GM23338 (cell line): ENCODE results near the gene DAPK2. TPM values are rescaled to one million over a fixed set of nuclear protein-coding genes. Genes with fewer than 3 reads are reported as not detected.

Experiments used
- ATAC-seq: fragments of 200-7000 bp; cut with Tn5 transposase; 3 replicates; pipeline ENCODE4 v1.9.1; 2020
- DNase-seq: peaks from one replicate; pipeline ENCODE4 v3.0.0-alpha.2; 2015; ENCODE audit warnings: low spot score
- H2AFZ ChIP-seq: fragments of 200-600 bp; sonication (generic); 2 replicates; pipeline ENCODE4 v1.8.0; 2016; ENCODE audit warnings: antibody characterized with exemption, mild to moderate bottlenecking, moderate library complexity
- H3F3A ChIP-seq: fragments of 200-600 bp; sonication (generic); replicated peaks from 2 replicates; pipeline ENCODE4 v1.8.0; 2017; ENCODE audit warnings: antibody characterized with exemption, mixed run types, low read depth
- H3K27ac ChIP-seq: fragments of 200-600 bp; sonication (generic); 2 replicates; pipeline ENCODE4 v1.6.1; 2016; ENCODE audit warnings: low read depth
- H3K27me3 ChIP-seq: fragments of 200-600 bp; sonication (generic); 2 replicates; pipeline ENCODE4 v1.8.0; 2016; ENCODE audit warnings: mild to moderate bottlenecking, mixed run types, moderate library complexity; ENCODE audit not compliant: insufficient read depth
- H3K36me3 ChIP-seq: fragments of 200-600 bp; sonication (generic); 2 replicates; pipeline ENCODE4 v1.8.0; 2016; ENCODE audit warnings: mild to moderate bottlenecking; ENCODE audit not compliant: insufficient read depth
- H3K4me1 ChIP-seq: fragments of 200-600 bp; sonication (generic); 2 replicates; pipeline ENCODE4 v1.8.0; 2016; ENCODE audit warnings: mild to moderate bottlenecking, moderate library complexity; ENCODE audit not compliant: insufficient read depth
- H3K4me2 ChIP-seq: fragments of 200-600 bp; sonication (generic); 2 replicates; pipeline ENCODE4 v1.7.1; 2017; ENCODE audit warnings: mixed run types
- H3K4me3 ChIP-seq: fragments of 200-600 bp; sonication (generic); 2 replicates; pipeline ENCODE4 v1.6.1; 2016; ENCODE audit warnings: mixed run types
- H3K79me2 ChIP-seq: fragments of 200-600 bp; sonication (generic); replicated peaks from 2 replicates; pipeline ENCODE4 v1.8.0; 2017; ENCODE audit warnings: mild to moderate bottlenecking; ENCODE audit not compliant: insufficient read depth
- H3K9me2 ChIP-seq: fragments of 200-600 bp; sonication (generic); 2 replicates; pipeline ENCODE4 v1.8.0; 2017; ENCODE audit not compliant: insufficient read depth
- H4K20me1 ChIP-seq: fragments of 200-600 bp; sonication (generic); replicated peaks from 2 replicates; pipeline ENCODE4 v1.8.0; 2017; ENCODE audit warnings: mild to moderate bottlenecking; ENCODE audit not compliant: insufficient read depth
- H3K27ac Mint-ChIP-seq: 2 replicates; pipeline ENCODE4 v1.8.0; 2020; ENCODE audit warnings: inconsistent platforms, mild to moderate bottlenecking, moderate library complexity, mixed read lengths
- H3K27me3 Mint-ChIP-seq: 3 replicates; pipeline ENCODE4 v1.8.0; 2022; ENCODE audit warnings: low read depth, mild to moderate bottlenecking, moderate library complexity, mixed read lengths, inconsistent platforms; ENCODE audit not compliant: insufficient read depth, poor library complexity
- H3K36me3 Mint-ChIP-seq: 3 replicates; pipeline ENCODE4 v1.8.0; 2021; ENCODE audit warnings: low read depth, mild to moderate bottlenecking, inconsistent platforms, moderate library complexity, mixed read lengths
- H3K4me1 Mint-ChIP-seq: 3 replicates; pipeline ENCODE4 v1.8.0; 2020; ENCODE audit warnings: mild to moderate bottlenecking, inconsistent platforms, mixed read lengths
- H3K4me3 Mint-ChIP-seq: 3 replicates; pipeline ENCODE4 v1.8.0; 2021; ENCODE audit warnings: moderate library complexity, mild to moderate bottlenecking, inconsistent platforms, mixed read lengths
- H3K9me3 Mint-ChIP-seq: 3 replicates; pipeline ENCODE4 v1.8.0; 2020; ENCODE audit warnings: moderate library complexity, mild to moderate bottlenecking, inconsistent platforms, mixed read lengths
- CREB1 ChIP-seq: fragments of 250-450 bp; sonication (Bioruptor Pico); IDR thresholded peaks from 2 replicates; pipeline ENCODE4 v1.5.0; 2020; ENCODE audit warnings: low read depth, mild to moderate bottlenecking, moderate library complexity
- EZH2phosphoT487 ChIP-seq: fragments of 200-600 bp; sonication (generic); IDR thresholded peaks from one replicate; pipeline ENCODE4 v1.8.1; 2018; ENCODE audit warnings: antibody characterized with exemption; ENCODE audit not compliant: unreplicated experiment
- JUNB ChIP-seq: IDR thresholded peaks from one replicate; pipeline ENCODE4 v1.6.1; 2016; ENCODE audit warnings: antibody characterized with exemption; ENCODE audit not compliant: unreplicated experiment
- NANOG ChIP-seq: IDR thresholded peaks from 2 replicates; pipeline ENCODE4 v1.6.1; 2016; ENCODE audit warnings: antibody characterized with exemption, borderline replicate concordance
- POLR2AphosphoS5 ChIP-seq: IDR thresholded peaks from 2 replicates; pipeline ENCODE4 v1.6.1; 2016; ENCODE audit warnings: antibody characterized with exemption, low read depth
- ZNF114 ChIP-seq: fragments of 250-450 bp; sonication (Bioruptor Pico); IDR thresholded peaks from 2 replicates; pipeline ENCODE4 v1.5.0; 2020; ENCODE audit warnings: mild to moderate bottlenecking, moderate library complexity
- ZNF331 ChIP-seq: fragments of 250-450 bp; sonication (Bioruptor Pico); IDR thresholded peaks from 2 replicates; pipeline ENCODE4 v1.5.0; 2020; ENCODE audit warnings: low read depth, mild to moderate bottlenecking, moderate library complexity
- polyA plus RNA-seq: library from polyadenylated mRNA; unstranded; fragments of >200 nt; fragmentation: Nextera tagmentation; extraction: Ambion mirVana; gene quantifications from 2 replicates; pipeline ENCODE4 v1.2.1, GENCODE V29; 2016
- total RNA-seq: library from RNA; depleted of rRNA; stranded (reverse); fragments of >200 nt; shearing (Covaris generic); gene quantifications from 2 replicates; pipeline ENCODE4 v1.2.3, GENCODE V29; 2014
- TF ChIP-seq, protein P1 (sequence below), 2 experiments: fragments of 200-600 bp in 1 of 2; sonication (generic) in 1 of 2; conservative IDR thresholded peaks; 2 replicates each; pipeline versions ENCODE4 v1.5.1 to v1.6.1; 2016 to 2017; ENCODE audit warnings: antibody characterized with exemption in 2 of 2, low read depth in 2 of 2, mild to moderate bottlenecking in 2 of 2, moderate library complexity in 1 of 2
- TF ChIP-seq, protein P2 (sequence below): IDR thresholded peaks from 2 replicates; pipeline ENCODE4 v1.6.1; 2016; ENCODE audit warnings: antibody characterized with exemption
- TF ChIP-seq, protein P3 (sequence below): fragments of 250-450 bp; sonication (Bioruptor Pico); IDR thresholded peaks from 2 replicates; pipeline ENCODE4 v1.5.0; 2020; ENCODE audit warnings: mild to moderate bottlenecking, moderate library complexity

DAPK2 gene
- total and polyA plus RNA-seq, 2 experiments from 2014 or later = 1.6 to 3.1 TPM

DNA sequence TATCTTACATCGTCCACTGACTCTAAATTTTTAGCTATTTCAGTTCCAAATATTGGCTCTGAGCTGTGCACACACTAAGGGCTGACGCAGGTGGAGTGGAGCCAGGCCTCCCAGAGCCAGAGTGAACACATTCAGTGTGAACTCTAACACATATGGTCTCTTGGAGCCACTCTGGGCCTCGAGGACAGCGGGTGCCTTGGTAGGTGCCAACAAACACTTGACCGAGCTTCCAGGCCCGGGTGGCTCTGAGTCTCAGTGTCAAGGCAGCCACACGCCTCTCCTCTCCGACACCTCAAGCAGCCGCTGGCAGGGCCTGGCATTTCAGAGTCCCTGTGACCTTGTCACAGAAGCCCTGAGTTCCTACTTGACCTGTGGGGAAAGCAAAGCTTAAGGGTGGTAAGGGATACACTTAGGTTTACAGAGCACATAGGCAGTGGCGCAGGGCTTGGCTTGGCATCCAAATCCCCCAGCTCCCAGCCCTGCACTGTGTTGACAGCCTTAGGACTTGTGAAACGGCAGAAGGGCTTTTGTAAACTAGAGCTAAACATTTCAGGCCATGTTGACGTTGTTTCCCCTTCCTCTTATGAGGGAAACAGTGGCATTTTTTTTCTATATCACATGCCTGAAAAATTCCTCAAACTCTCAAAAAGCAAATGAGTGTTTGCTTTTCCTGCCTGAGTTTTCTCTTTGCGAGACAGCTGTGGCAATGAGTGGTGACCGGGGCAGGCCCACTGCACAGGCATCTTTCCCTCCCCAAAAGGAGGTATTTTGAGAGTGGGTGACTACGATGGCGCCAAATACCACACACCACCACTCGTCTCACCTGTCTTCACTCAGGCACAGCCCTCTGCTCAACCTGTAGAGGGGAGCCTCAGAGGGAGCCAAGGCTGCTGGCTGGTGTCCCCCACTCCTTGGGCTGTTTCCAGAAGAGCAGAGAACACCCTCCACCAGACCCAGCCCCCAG, 60.8 kb downstream of the DAPK2 start:
- Mint-ChIP-seq H3K36me3 (no peaks in the 10 kb centered on the region), H3K4me1 (peaks cover 6% of the 10 kb centered on the region; the same call in 1 of the 3 replicates), H3K9me3 (no peaks in the 10 kb centered on the region), H3K27me3 (peaks cover 3% of the 10 kb centered on the region), H3K4me3 (no peak overlapping the region), H3K27ac (no peak overlapping the region)
- no peaks in the 10 kb centered on the region for H3K9me2 ChIP-seq
- no peak overlapping the region for H2AFZ ChIP-seq
- H4K20me1 ChIP-seq = no peaks in the 10 kb centered on the region
- H3K4me3 ChIP-seq = no peak overlapping the region
- H3K4me1 ChIP-seq = no peaks in the 10 kb centered on the region
- H3K79me2 ChIP-seq = no peaks in the 10 kb centered on the region
- ATAC-seq (no peak), DNase-seq (no peak)
- H3K27ac ChIP-seq = no peak overlapping the region
- H3F3A ChIP-seq = no peaks in the 10 kb centered on the region
- TF ChIP-seq ZNF331 (no peak), ZNF114 (no peak), JUNB (no peak), CREB1 (CRISPR knock-in tag) (no peak), POLR2AphosphoS5 (no peak), EZH2phosphoT487 (no peak), NANOG (no peak)
- TF ChIP-seq, protein P1, sequence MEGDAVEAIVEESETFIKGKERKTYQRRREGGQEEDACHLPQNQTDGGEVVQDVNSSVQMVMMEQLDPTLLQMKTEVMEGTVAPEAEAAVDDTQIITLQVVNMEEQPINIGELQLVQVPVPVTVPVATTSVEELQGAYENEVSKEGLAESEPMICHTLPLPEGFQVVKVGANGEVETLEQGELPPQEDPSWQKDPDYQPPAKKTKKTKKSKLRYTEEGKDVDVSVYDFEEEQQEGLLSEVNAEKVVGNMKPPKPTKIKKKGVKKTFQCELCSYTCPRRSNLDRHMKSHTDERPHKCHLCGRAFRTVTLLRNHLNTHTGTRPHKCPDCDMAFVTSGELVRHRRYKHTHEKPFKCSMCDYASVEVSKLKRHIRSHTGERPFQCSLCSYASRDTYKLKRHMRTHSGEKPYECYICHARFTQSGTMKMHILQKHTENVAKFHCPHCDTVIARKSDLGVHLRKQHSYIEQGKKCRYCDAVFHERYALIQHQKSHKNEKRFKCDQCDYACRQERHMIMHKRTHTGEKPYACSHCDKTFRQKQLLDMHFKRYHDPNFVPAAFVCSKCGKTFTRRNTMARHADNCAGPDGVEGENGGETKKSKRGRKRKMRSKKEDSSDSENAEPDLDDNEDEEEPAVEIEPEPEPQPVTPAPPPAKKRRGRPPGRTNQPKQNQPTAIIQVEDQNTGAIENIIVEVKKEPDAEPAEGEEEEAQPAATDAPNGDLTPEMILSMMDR (conservative IDR thresholded peaks at IDR 0.05; ENCODE audit: low read depth in 2 of 2) = no peak
- TF ChIP-seq, protein P2, sequence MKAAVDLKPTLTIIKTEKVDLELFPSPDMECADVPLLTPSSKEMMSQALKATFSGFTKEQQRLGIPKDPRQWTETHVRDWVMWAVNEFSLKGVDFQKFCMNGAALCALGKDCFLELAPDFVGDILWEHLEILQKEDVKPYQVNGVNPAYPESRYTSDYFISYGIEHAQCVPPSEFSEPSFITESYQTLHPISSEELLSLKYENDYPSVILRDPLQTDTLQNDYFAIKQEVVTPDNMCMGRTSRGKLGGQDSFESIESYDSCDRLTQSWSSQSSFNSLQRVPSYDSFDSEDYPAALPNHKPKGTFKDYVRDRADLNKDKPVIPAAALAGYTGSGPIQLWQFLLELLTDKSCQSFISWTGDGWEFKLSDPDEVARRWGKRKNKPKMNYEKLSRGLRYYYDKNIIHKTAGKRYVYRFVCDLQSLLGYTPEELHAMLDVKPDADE = no peak
- TF ChIP-seq, protein P3, sequence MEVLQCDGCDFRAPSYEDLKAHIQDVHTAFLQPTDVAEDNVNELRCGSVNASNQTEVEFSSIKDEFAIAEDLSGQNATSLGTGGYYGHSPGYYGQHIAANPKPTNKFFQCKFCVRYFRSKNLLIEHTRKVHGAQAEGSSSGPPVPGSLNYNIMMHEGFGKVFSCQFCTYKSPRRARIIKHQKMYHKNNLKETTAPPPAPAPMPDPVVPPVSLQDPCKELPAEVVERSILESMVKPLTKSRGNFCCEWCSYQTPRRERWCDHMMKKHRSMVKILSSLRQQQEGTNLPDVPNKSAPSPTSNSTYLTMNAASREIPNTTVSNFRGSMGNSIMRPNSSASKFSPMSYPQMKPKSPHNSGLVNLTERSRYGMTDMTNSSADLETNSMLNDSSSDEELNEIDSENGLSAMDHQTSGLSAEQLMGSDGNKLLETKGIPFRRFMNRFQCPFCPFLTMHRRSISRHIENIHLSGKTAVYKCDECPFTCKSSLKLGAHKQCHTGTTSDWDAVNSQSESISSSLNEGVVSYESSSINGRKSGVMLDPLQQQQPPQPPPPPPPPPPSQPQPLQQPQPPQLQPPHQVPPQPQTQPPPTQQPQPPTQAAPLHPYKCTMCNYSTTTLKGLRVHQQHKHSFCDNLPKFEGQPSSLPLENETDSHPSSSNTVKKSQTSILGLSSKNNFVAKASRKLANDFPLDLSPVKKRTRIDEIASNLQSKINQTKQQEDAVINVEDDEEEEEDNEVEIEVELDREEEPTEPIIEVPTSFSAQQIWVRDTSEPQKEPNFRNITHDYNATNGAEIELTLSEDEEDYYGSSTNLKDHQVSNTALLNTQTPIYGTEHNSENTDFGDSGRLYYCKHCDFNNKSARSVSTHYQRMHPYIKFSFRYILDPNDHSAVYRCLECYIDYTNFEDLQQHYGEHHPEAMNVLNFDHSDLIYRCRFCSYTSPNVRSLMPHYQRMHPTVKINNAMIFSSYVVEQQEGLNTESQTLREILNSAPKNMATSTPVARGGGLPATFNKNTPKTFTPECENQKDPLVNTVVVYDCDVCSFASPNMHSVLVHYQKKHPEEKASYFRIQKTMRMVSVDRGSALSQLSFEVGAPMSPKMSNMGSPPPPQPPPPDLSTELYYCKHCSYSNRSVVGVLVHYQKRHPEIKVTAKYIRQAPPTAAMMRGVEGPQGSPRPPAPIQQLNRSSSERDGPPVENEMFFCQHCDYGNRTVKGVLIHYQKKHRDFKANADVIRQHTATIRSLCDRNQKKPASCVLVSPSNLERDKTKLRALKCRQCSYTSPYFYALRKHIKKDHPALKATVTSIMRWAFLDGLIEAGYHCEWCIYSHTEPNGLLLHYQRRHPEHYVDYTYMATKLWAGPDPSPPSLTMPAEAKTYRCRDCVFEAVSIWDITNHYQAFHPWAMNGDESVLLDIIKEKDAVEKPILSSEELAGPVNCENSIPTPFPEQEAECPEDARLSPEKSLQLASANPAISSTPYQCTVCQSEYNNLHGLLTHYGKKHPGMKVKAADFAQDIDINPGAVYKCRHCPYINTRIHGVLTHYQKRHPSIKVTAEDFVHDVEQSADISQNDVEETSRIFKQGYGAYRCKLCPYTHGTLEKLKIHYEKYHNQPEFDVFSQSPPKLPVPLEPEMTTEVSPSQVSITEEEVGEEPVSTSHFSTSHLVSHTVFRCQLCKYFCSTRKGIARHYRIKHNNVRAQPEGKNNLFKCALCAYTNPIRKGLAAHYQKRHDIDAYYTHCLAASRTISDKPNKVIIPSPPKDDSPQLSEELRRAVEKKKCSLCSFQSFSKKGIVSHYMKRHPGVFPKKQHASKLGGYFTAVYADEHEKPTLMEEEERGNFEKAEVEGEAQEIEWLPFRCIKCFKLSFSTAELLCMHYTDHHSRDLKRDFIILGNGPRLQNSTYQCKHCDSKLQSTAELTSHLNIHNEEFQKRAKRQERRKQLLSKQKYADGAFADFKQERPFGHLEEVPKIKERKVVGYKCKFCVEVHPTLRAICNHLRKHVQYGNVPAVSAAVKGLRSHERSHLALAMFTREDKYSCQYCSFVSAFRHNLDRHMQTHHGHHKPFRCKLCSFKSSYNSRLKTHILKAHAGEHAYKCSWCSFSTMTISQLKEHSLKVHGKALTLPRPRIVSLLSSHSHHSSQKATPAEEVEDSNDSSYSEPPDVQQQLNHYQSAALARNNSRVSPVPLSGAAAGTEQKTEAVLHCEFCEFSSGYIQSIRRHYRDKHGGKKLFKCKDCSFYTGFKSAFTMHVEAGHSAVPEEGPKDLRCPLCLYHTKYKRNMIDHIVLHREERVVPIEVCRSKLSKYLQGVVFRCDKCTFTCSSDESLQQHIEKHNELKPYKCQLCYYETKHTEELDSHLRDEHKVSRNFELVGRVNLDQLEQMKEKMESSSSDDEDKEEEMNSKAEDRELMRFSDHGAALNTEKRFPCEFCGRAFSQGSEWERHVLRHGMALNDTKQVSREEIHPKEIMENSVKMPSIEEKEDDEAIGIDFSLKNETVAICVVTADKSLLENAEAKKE (CRISPR knock-in tag) = no peak
- H3K4me2 ChIP-seq = no peak overlapping the region
- no peaks in the 10 kb centered on the region for H3K36me3 ChIP-seq
- no peaks in the 10 kb centered on the region for H3K27me3 ChIP-seq
